Activated naive CD8-positive, alpha-beta T cell treated with anti-CD3 and anti-CD28 coated beads, Interleukin-2, amount 10 ng/mL, durations not matched to agents 7 days and 5 days (primary cell): ENCODE data around the gene HMCN2. TPM values are rescaled to one million over a fixed set of nuclear protein-coding genes. Genes with fewer than 3 reads are reported as not detected.

ENCODE experiments used
- ATAC-seq: fragments of 150-1000 bp; cut with Tn5 transposase; one replicate; pipeline ENCODE4 v1.10.0; 2021; ENCODE audit warnings: low read depth, moderate library complexity
- POLR2A ChIA-PET: fragments of 350-600 bp; sonication (Branson Sonifier 250); formaldehyde crosslinking; loops from one replicate; lab custom pipeline; 2021; ENCODE audit warnings: antibody characterized with exemption; lab: Charles Lee
- DNase-seq: peaks from one replicate; pipeline ENCODE4 v3.0.0; 2021
- H3K27ac Mint-ChIP-seq: one replicate; pipeline ENCODE4 v1.8.0; 2022; ENCODE audit warnings: mild to moderate bottlenecking, mixed read lengths
- H3K27me3 Mint-ChIP-seq: one replicate; pipeline ENCODE4 v1.8.0; 2022; ENCODE audit warnings: mild to moderate bottlenecking, moderate library complexity, mixed read lengths
- H3K36me3 Mint-ChIP-seq: one replicate; pipeline ENCODE4 v1.8.0; 2021; ENCODE audit warnings: mild to moderate bottlenecking, mixed read lengths
- H3K4me1 Mint-ChIP-seq: one replicate; pipeline ENCODE4 v1.8.0; 2021; ENCODE audit warnings: mixed read lengths
- H3K4me3 Mint-ChIP-seq: one replicate; pipeline ENCODE4 v1.8.0; 2022; ENCODE audit warnings: mild to moderate bottlenecking, moderate library complexity, mixed read lengths
- H3K9me3 Mint-ChIP-seq: one replicate; pipeline ENCODE4 v1.8.0; 2021; ENCODE audit warnings: mixed read lengths
- total RNA-seq, 2 experiments: library from RNA; stranded (reverse); gene quantifications; one replicate each; pipeline ENCODE4 v1.2.3, GENCODE V29; 2021

Gene HMCN2
- total RNA-seq, 2 experiments from 2014 or later = not detected

DNA sequence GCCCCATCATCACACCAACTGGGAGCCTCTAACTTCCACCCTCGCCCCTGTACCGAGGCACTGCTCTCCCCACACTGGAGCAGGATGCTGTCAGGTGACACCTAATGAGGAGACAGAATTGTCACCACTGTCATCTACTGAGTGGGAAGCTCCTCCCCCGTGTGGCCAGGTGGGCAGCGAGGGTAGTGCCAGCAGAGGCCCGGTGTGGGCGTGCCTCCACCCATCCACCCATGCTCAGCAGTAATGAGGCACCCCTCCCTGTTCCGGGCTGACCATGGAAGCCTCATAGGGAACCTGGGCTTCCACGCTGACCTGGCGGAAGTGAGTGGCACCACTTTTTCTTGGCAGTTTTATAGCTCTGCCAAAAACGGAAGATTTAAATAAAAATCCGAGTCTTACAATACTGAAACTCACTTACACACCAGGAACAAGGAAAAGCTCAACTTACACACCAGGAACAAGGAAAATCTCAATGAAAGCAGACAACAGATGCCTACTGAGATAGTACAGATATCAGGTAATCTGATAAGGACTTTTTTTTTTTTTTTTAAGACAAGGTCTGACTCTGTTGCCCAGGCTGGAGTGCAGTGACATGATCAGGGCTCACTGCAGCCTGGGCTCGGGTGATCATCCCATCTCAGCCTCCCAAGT lies 148.6 kb downstream of the HMCN2 start:
- H3K27ac Mint-ChIP-seq = no peak overlapping the region
- no peak overlapping the region for H3K4me3 Mint-ChIP-seq
- no peaks in the 10 kb centered on the region for H3K36me3 Mint-ChIP-seq
- no peak for ATAC-seq
- H3K4me1 Mint-ChIP-seq = no peaks in the 10 kb centered on the region
- H3K9me3 Mint-ChIP-seq = no peaks in the 10 kb centered on the region
- POLR2A ChIA-PET = interaction anchor here (0.6 kb wide), 1 partner anchor 734 kb away, joined by 6 read pairs; no protein-coding TSS in a partner anchor
- peaks cover 13% of the 10 kb centered on the region for H3K27me3 Mint-ChIP-seq
- DNase-seq = no peak

DNA sequence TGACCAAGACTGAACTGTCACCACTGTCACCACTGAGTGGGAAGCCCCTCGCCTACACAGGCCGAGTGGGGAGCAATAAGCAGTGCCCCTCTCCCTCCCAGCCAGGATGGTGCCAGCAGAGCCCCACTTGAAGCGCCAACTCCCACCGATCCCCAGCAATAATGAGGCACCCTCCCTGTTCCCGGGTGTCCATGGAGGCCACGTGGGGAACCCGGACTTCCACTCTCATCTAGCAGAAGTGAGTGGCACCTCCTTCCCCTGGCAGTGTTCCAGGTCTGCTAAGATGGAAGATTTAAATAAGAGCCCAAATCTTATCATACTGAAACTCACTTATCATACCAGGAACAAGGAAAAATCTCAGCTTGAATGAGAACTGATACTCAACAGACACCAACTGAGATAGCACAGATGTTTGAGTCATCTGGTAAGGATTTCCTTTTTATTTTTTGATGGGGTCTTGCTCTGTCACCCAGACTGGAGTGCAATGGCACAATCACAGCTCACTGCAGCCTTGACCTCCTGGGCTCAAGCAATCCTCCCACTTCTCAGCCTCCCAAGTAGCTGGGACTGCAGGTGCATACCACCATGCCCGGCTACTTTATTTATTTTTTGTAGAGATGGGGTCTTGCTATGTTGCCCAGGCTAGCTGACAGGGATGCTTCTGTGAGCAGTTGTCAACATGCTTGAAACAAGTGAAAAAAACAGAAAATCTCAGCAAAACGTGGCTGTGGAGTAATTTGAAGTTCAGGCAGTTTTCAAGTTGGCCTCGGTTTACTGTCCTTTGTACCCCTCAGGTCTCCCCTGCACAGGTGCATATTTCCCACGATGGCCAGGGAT lies 149.6 kb downstream of the HMCN2 start:
- Mint-ChIP-seq H3K9me3 (no peaks in the 10 kb centered on the region), H3K36me3 (no peaks in the 10 kb centered on the region), H3K27me3 (peaks cover 13% of the 10 kb centered on the region), H3K4me3 (no peak overlapping the region), H3K27ac (no peak overlapping the region), H3K4me1 (no peaks in the 10 kb centered on the region)
- no peak for ATAC-seq
- POLR2A ChIA-PET = no interaction called here
- no peak for DNase-seq

- Mint-ChIP-seq H3K9me3 (no peaks in the 10 kb centered on the region), H3K36me3 (no peaks in the 10 kb centered on the region), H3K27me3 (peaks cover 10% of the 10 kb centered on the region), H3K27ac (no peak overlapping the region), H3K4me3 (no peak overlapping the region), H3K4me1 (no peaks in the 10 kb centered on the region)
- ATAC-seq (no peak), DNase-seq (no peak)
- POLR2A ChIA-PET = no interaction called here
Measured at GRCh38 chr9:130417602-130418001, 152.0 kb downstream of the HMCN2 start.

- H3K27ac Mint-ChIP-seq = no peak overlapping the region
- no peak overlapping the region for H3K4me3 Mint-ChIP-seq
- no peaks in the 10 kb centered on the region for H3K9me3 Mint-ChIP-seq
- no peak for DNase-seq
- H3K4me1 Mint-ChIP-seq = no peaks in the 10 kb centered on the region
- no peaks in the 10 kb centered on the region for H3K36me3 Mint-ChIP-seq
- peaks cover 4% of the 10 kb centered on the region for H3K27me3 Mint-ChIP-seq
- POLR2A ChIA-PET = no interaction called here
- ATAC-seq = no peak
Measured at GRCh38 chr9:130418776-130419175, 153.2 kb downstream of the HMCN2 start.

GRCh38 chr9:130419521-130420035 lies 154.0 kb downstream of the HMCN2 start:
- H3K27me3 Mint-ChIP-seq = peaks cover 4% of the 10 kb centered on the region
- POLR2A ChIA-PET = no interaction called here
- no peak overlapping the region for H3K27ac Mint-ChIP-seq
- ATAC-seq (no peak), DNase-seq (no peak)
- no peak overlapping the region for H3K4me3 Mint-ChIP-seq
- no peaks in the 10 kb centered on the region for H3K9me3 Mint-ChIP-seq
- no peaks in the 10 kb centered on the region for H3K36me3 Mint-ChIP-seq
- H3K4me1 Mint-ChIP-seq = no peaks in the 10 kb centered on the region

- POLR2A ChIA-PET = no interaction called here
- H3K9me3 Mint-ChIP-seq = no peaks in the 10 kb centered on the region
- H3K27ac Mint-ChIP-seq = no peak overlapping the region
- H3K4me3 Mint-ChIP-seq = no peak overlapping the region
- H3K4me1 Mint-ChIP-seq = no peaks in the 10 kb centered on the region
- H3K36me3 Mint-ChIP-seq = no peaks in the 10 kb centered on the region
- no peak for ATAC-seq
- H3K27me3 Mint-ChIP-seq = peaks cover 4% of the 10 kb centered on the region
- DNase-seq = no peak
Measured at GRCh38 chr9:130421154-130421801, 155.7 kb downstream of the HMCN2 start.

DNA sequence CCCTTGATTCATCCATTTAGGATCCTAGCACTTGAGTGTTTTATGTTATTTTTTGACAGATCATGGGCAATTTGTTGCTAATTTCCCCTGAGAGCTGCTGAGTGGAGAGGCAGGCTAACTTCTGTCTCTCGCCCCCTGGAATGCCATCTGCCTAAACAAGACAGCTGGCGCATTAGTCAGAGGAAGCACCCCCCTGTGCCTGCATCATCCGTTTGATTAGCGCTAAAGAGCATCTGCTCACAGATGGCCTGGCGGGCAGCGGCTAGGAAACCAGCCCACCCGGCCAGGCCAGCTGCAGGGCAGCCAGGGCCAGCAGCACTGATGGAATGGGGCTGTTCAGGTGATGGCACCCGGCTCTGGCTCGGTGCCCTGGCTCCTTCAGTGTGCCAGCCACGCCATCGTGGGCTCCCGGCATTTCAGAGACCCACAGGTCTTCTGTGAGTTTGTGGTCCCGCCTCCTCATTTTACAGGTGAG lies 156.3 kb downstream of the HMCN2 start:
- H3K4me1 Mint-ChIP-seq = no peaks in the 10 kb centered on the region
- H3K36me3 Mint-ChIP-seq = no peaks in the 10 kb centered on the region
- no peaks in the 10 kb centered on the region for H3K9me3 Mint-ChIP-seq
- peaks cover 4% of the 10 kb centered on the region for H3K27me3 Mint-ChIP-seq
- no peak overlapping the region for H3K4me3 Mint-ChIP-seq
- DNase-seq (no peak), ATAC-seq (no peak)
- POLR2A ChIA-PET = no interaction called here
- no peak overlapping the region for H3K27ac Mint-ChIP-seq

DNA sequence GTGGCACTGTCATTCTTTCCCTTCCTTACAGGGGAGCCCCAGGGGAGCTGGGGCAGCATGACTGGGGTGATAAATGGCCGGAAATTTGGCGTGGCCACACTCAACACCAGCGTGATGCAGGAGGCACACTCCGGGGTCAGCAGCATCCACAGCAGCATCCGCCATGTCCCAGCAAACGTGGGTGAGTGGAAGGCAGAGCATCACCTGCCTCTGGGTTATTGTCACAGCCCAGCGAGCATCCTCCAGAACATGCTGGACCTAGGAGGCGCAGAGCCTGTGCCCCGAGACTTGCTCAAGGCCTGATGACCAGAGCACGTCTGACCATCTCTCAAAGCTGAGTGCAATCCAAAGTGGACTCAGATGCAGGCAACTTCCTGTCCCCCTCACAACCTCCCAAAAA lies 157.0 kb downstream of the HMCN2 start:
- Mint-ChIP-seq H3K27me3 (peaks cover 4% of the 10 kb centered on the region), H3K4me1 (no peaks in the 10 kb centered on the region), H3K36me3 (no peaks in the 10 kb centered on the region), H3K27ac (no peak overlapping the region), H3K9me3 (no peaks in the 10 kb centered on the region), H3K4me3 (no peak overlapping the region)
- DNase-seq (no peak), ATAC-seq (no peak)
- POLR2A ChIA-PET = no interaction called here

- Mint-ChIP-seq H3K27me3 (peaks cover 4% of the 10 kb centered on the region), H3K4me1 (no peaks in the 10 kb centered on the region), H3K36me3 (no peaks in the 10 kb centered on the region), H3K9me3 (no peaks in the 10 kb centered on the region), H3K4me3 (no peak overlapping the region), H3K27ac (no peak overlapping the region)
- no peak for DNase-seq
- POLR2A ChIA-PET = no interaction called here
- ATAC-seq = no peak
Measured at GRCh38 chr9:130423272-130423671, 157.7 kb downstream of the HMCN2 start.

DNA sequence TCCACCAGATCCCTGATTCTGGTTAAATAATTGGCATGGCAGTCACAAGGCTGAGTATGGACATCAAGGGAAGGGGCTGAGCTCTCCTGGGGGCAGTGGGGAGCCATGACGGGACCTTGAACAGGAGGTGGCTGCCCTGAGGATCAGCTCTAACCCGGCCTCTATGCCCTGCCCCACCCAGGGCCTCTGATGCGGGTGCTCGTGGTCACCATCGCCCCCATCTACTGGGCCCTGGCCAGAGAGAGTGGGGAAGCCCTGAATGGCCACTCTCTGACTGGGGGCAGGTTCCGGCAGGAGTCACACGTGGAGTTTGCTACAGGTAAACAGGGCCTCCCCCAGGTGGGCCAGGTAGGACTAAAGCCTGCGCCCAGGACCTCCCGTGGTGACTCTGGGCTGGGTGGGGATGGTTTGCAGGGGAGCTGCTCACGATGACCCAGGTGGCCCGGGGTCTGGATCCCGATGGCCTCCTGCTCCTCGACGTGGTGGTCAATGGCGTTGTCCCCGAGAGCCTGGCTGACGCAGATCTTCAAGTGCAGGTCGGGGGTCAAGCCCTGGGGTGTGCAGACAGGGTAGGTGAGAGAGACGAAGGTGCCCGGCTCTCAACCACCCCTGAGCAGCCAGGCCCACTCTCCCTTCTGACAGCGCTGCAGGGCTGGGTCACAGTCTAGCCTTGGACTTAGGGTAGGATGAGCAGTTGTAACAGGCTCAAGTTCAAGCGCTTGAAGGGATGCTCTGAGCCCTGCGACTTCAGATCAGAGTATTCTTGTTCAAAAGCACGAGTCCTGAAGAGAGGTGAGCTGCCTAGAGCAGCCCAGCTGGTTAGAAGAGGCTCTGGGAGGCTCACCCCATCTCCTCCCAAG lies 159.3 kb downstream of the HMCN2 start:
- no peak for DNase-seq
- Mint-ChIP-seq H3K4me3 (no peak overlapping the region), H3K9me3 (no peaks in the 10 kb centered on the region), H3K36me3 (no peaks in the 10 kb centered on the region), H3K27ac (no peak overlapping the region), H3K27me3 (peaks cover 4% of the 10 kb centered on the region), H3K4me1 (no peaks in the 10 kb centered on the region)
- no peak for ATAC-seq
- POLR2A ChIA-PET = no interaction called here

- H3K4me3 Mint-ChIP-seq = no peak overlapping the region
- ATAC-seq = no peak
- H3K27me3 Mint-ChIP-seq = peaks cover 4% of the 10 kb centered on the region
- POLR2A ChIA-PET = no interaction called here
- H3K4me1 Mint-ChIP-seq = no peaks in the 10 kb centered on the region
- H3K27ac Mint-ChIP-seq = no peak overlapping the region
- no peak for DNase-seq
- H3K9me3 Mint-ChIP-seq = no peaks in the 10 kb centered on the region
- no peaks in the 10 kb centered on the region for H3K36me3 Mint-ChIP-seq
Measured at GRCh38 chr9:130425741-130426466, 160.3 kb downstream of the HMCN2 start.

- no peaks in the 10 kb centered on the region for H3K4me1 Mint-ChIP-seq
Measured at GRCh38 chr9:130426467-130426773, 160.9 kb downstream of the HMCN2 start.

More at GRCh38 chr9:130426467-130426773, 160.9 kb downstream of the HMCN2 start:
- DNase-seq (no peak), ATAC-seq (no peak)
- H3K36me3 Mint-ChIP-seq = no peaks in the 10 kb centered on the region
- no peak overlapping the region for H3K27ac Mint-ChIP-seq
- no peaks in the 10 kb centered on the region for H3K9me3 Mint-ChIP-seq
- H3K27me3 Mint-ChIP-seq = peaks cover 2% of the 10 kb centered on the region
- no peak overlapping the region for H3K4me3 Mint-ChIP-seq
- POLR2A ChIA-PET = no interaction called here
